ENCODE measurements around the gene RALGPS1.

RALGPS1 gene

DNA sequence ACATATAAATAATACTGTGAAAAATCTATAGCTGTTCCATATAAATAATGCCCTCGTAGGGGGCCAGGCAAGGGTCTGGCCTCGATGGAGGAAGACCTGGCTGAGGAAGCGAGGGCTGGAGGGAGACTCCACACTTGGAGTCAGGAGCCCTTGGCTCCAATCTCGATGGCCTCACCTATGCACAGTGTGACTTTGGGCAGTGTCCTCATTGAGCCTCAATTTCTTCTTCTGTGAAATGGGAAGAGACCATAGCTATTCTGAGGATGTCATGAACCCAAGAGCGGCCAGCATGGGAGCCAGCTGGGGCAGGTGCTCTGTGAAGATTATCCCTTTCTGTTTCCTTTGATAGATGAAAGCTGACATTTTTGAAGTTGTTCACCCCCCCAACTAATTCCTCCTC, 183.1 kb downstream of the RALGPS1 start:
- H3K4me3 Mint-ChIP-seq: no peak overlapping the region
- H3K4me1 Mint-ChIP-seq: no peaks in the 10 kb centered on the region
- no peak overlapping the region for H3K27ac Mint-ChIP-seq
- ATAC-seq: no peak
- no peak for DNase-seq
- H3K9me3 Mint-ChIP-seq: no peaks in the 10 kb centered on the region
- H3K36me3 Mint-ChIP-seq (ENCODE audit: low read depth): no peaks in the 10 kb centered on the region
- no peaks in the 10 kb centered on the region for H3K27me3 Mint-ChIP-seq

DNA sequence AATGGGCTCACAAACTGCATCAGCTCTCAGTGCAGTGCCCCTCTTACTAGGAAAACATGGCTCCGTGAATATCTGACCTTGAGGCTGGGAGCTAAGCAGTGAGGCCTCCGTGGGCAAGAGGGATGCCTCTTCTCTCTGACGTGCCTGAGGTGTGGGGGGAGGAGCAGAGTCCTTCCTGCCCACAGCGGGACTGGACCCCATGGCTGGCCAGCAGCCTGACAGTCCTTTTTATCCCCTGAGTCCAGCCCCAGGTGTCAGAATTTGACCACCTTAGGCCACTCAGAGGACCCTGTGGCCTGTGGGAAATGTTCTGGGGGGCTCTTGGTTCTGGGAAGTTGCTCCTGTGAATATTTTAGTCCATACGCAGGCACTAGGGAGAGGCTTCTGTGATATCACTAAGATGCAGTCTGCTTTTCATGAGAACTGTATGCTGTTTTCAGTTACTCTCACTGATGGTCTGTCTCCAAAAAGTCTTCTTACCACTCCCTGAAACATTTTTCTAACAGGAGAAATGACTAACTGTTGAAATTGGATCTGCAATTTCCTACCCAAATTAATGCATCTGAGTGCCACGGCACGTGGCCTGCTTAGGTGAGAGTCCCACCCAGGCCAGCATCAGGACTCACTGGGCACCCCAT, 184.5 kb downstream of the RALGPS1 start:
- no peak for DNase-seq
- no peaks in the 10 kb centered on the region for H3K9me3 Mint-ChIP-seq
- ATAC-seq: no peak
- no peaks in the 10 kb centered on the region for H3K27me3 Mint-ChIP-seq
- no peak overlapping the region for H3K27ac Mint-ChIP-seq
- no peaks in the 10 kb centered on the region for H3K4me1 Mint-ChIP-seq
- no peaks in the 10 kb centered on the region for H3K36me3 Mint-ChIP-seq (ENCODE audit: low read depth)
- no peak overlapping the region for H3K4me3 Mint-ChIP-seq

GRCh38 chr9:127099664-127100063, 185.1 kb downstream of the RALGPS1 start:
- Mint-ChIP-seq H3K9me3 (no peaks in the 10 kb centered on the region), H3K27me3 (no peaks in the 10 kb centered on the region), H3K4me1 (no peaks in the 10 kb centered on the region), H3K36me3 (ENCODE audit: low read depth) (no peaks in the 10 kb centered on the region), H3K4me3 (no peak overlapping the region), H3K27ac (no peak overlapping the region)
- no peak for DNase-seq
- ATAC-seq: no peak

DNA sequence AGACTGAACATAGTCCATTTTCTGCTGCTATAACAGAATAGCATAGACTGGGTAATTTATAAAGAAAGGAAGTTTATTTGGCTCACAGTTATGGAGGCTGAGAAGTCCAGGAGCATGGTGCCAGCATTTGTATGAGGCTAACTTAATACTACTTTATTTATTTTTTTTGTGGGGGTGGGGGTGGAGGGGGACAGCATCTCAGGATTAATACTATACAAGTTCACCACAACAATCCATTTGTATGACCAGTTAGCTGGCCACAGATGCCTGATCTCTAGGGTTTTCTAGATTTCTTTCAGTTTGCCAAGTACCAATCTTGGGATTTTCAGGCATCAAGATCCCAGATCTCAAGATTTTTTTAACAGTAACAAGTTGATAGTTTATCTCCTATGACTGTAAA, 187.6 kb downstream of the RALGPS1 start:
- H3K27ac Mint-ChIP-seq: no peak overlapping the region
- DNase-seq (no peak), ATAC-seq (no peak)
- no peaks in the 10 kb centered on the region for H3K27me3 Mint-ChIP-seq
- no peaks in the 10 kb centered on the region for H3K36me3 Mint-ChIP-seq (ENCODE audit: low read depth)
- no peaks in the 10 kb centered on the region for H3K9me3 Mint-ChIP-seq
- H3K4me3 Mint-ChIP-seq: no peak overlapping the region
- H3K4me1 Mint-ChIP-seq: no peaks in the 10 kb centered on the region

GRCh38 chr9:127102788-127103187, 188.2 kb downstream of the RALGPS1 start:
- Mint-ChIP-seq H3K4me1 (no peaks in the 10 kb centered on the region), H3K27me3 (no peaks in the 10 kb centered on the region), H3K9me3 (no peaks in the 10 kb centered on the region), H3K36me3 (ENCODE audit: low read depth) (no peaks in the 10 kb centered on the region), H3K27ac (no peak overlapping the region), H3K4me3 (no peak overlapping the region)
- ATAC-seq (no peak), DNase-seq (no peak)

DNA sequence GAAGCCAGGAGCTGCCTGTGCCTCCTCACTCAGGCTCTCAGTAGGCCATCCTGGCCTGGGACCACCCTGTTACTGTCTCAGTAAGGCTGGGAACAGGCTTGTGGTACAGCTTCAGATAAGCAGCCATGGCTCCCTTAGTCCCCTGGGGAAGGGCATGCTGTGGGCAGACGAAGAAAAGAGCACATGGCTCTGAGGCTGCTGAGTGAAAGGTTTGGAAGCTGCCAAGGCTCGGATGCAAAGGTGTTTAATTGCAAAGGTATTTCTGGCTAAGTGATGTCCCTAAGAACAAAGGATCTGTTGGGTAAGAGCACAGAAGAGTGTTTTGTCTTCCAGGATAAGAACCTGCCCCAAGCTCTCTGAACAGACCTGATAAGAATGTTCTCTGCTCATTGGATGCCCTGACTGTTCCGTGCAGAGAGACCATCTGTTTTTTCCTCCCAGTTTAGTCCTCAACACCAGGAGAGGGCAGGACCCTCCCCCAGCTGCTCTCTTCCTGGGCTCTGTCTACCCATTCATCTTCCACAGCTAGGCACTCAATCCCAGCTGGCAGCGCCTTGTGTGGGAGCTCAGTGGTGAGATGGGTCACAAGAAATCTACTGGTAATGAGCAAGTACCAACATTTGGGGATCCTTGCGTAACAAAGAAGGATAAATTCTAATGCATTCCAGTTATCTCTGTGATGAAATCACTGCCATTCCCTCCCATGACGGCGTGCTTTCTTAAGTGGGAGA, 190.2 kb downstream of the RALGPS1 start:
- H3K27me3 Mint-ChIP-seq: no peaks in the 10 kb centered on the region
- H3K4me3 Mint-ChIP-seq: no peak overlapping the region
- H3K9me3 Mint-ChIP-seq: no peaks in the 10 kb centered on the region

DNA sequence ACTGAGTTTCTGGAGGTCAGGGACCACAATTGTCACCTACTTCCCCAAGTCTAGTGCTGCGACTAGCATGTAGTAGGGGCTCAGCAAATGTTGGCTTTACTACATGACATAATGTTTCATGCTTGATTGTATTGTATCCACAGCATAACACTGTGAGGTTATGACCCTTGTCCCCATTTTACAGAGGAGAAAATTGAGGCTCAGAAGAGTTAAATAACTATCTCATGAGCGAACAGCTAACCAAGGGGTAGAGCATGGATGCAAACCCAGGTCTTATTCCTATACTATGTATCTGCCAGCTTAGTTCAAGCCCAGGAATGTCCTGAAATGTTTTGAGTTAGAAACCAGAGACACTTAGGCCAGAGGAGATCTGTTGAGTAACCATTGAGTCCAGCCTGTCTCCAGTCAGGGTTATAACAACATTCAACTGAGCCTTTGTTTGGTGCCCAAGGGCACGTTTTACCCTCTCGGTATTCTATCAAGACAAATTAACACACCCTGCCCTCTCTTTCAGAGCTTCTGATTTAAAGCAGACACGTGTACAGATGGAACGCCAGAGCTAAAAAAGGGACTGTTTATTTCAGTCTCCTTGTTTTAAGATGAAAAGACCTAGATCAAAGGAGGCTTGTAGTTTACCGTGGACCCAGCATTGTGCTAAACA, 191.4 kb downstream of the RALGPS1 start:
- Mint-ChIP-seq H3K27ac (no peak overlapping the region), H3K4me1 (no peaks in the 10 kb centered on the region), H3K27me3 (no peaks in the 10 kb centered on the region), H3K36me3 (ENCODE audit: low read depth) (no peaks in the 10 kb centered on the region), H3K4me3 (no peak overlapping the region), H3K9me3 (no peaks in the 10 kb centered on the region)
- ATAC-seq: no peak
- DNase-seq: no peak

More for the DNA sequence above, 190.2 kb downstream of the RALGPS1 start:
- ATAC-seq (no peak), DNase-seq (no peak)
- no peak overlapping the region for H3K27ac Mint-ChIP-seq
- no peaks in the 10 kb centered on the region for H3K36me3 Mint-ChIP-seq (ENCODE audit: low read depth)
- no peaks in the 10 kb centered on the region for H3K4me1 Mint-ChIP-seq

- Mint-ChIP-seq H3K4me1 (no peaks in the 10 kb centered on the region), H3K36me3 (ENCODE audit: low read depth) (no peaks in the 10 kb centered on the region), H3K4me3 (no peak overlapping the region), H3K27me3 (no peaks in the 10 kb centered on the region), H3K9me3 (no peaks in the 10 kb centered on the region), H3K27ac (no peak overlapping the region)
- ATAC-seq (no peak), DNase-seq (no peak)
These were observed 191.9 kb downstream of the RALGPS1 start for GRCh38 chr9:127106466-127106855.

GRCh38 chr9:127107171-127107928, 192.8 kb downstream of the RALGPS1 start:
- no peak for DNase-seq
- H3K4me1 Mint-ChIP-seq: no peaks in the 10 kb centered on the region
- H3K27me3 Mint-ChIP-seq: no peaks in the 10 kb centered on the region
- H3K36me3 Mint-ChIP-seq (ENCODE audit: low read depth): no peaks in the 10 kb centered on the region
- no peaks in the 10 kb centered on the region for H3K9me3 Mint-ChIP-seq
- H3K4me3 Mint-ChIP-seq: no peak overlapping the region
- no peak overlapping the region for H3K27ac Mint-ChIP-seq
- ATAC-seq: no peak

DNA sequence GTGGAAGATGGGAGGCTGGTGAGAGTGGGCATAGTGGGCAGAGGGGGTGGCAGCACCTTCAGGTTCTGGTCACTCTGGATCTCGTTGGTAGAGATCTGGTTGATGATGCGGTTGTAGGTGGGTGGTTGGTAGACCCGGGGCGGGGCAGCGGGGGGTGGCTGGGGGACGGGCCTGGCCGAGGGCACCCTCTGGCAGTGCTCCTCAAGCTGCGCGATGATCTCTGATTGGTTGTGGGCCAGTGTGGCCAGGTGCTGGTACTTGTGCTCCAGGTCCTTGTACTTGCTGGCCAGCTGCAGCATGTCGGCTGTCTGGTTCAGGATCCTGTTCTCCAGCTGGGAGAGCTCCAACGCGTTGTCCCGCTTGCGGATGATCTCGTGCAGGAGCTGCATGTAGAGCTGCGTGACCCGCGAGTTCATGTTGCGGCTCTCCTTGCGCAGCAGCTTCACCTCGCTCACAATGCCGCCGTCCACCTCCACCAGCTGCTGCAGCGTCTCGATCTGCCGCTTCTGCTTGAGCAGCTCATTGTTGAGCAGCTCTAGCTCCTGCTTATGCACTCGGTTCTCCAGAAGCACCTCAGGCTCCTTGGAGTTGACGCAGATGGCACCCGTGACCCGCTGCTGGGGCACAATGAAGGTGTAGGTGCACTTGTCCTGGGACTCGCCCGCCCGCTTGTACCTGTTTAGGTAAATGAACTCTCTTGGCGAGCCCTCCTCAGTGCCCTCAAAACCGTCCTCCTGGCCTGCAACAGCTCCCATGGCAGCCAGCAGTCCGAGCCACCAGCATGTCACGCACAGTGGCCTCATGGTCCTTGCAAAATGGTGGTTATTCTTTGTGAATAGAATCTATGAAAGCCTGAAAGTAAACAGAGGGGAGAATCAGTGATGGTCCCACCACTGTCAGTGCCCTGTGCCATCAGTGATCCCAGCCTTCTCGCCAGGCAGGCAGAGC, 193.6 kb downstream of the RALGPS1 start:
- ATAC-seq: no peak
- no peak overlapping the region for H3K27ac Mint-ChIP-seq
- H3K4me1 Mint-ChIP-seq: no peaks in the 10 kb centered on the region
- H3K27me3 Mint-ChIP-seq: no peaks in the 10 kb centered on the region
- no peak for DNase-seq
- no peaks in the 10 kb centered on the region for H3K9me3 Mint-ChIP-seq
- no peaks in the 10 kb centered on the region for H3K36me3 Mint-ChIP-seq (ENCODE audit: low read depth)
- H3K4me3 Mint-ChIP-seq: no peak overlapping the region

DNA sequence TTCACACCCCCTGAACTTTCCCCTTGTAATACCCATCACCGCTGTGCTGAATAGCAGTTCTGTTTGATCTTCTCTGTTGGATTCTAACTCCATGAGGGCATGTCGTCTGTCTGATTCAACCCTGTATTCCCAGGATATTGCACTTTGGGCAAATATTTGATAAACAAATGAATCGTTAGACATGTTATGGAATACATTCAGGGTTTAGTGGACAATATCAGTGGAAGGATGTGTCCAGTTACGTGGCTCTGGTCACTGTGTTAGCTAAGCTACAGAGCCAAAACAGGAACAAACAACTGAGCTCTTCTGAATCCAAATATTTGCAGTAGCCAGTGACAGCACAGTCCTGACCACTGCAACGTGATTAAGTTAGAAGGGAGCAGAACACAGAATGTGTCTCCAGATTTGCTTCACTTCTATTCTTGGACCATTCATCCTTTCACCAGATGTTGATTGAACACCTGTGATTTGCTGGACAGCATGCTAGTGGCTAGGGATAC, 194.7 kb downstream of the RALGPS1 start:
- no peak for ATAC-seq
- Mint-ChIP-seq H3K4me1 (no peaks in the 10 kb centered on the region), H3K27ac (no peak overlapping the region), H3K9me3 (no peaks in the 10 kb centered on the region), H3K4me3 (no peak overlapping the region), H3K36me3 (ENCODE audit: low read depth) (no peaks in the 10 kb centered on the region), H3K27me3 (no peaks in the 10 kb centered on the region)
- DNase-seq: no peak

DNA sequence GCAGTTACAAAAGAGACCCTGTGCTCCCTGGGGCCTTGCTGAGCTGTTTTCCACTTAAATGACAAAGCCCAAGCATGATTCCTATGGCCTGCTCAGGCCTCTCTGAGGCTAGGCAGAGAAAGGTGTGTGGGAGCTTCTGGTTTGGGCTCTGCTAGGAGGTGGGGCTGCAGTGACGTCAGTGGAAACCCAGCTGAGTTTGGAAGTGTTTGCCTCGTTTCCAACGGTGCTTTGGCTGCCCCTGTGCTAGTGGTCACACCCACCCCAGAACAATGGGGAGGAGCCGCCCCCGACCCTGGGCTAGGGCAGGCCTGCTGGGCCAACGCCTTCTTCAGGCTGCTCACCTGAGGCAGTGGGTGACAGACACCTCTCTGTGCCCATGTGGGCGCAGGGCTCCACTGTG, 197.5 kb downstream of the RALGPS1 start:
- Mint-ChIP-seq H3K27ac (no peak overlapping the region), H3K36me3 (ENCODE audit: low read depth) (no peaks in the 10 kb centered on the region), H3K4me1 (peaks cover 14% of the 10 kb centered on the region), H3K27me3 (no peaks in the 10 kb centered on the region), H3K4me3 (no peak overlapping the region), H3K9me3 (no peaks in the 10 kb centered on the region)
- no peak for ATAC-seq
- DNase-seq: no peak

GRCh38 chr9:127112735-127113161, 198.2 kb downstream of the RALGPS1 start:
- no peak overlapping the region for H3K4me3 Mint-ChIP-seq
- H3K9me3 Mint-ChIP-seq: no peaks in the 10 kb centered on the region
- DNase-seq (no peak), ATAC-seq (no peak)
- H3K27ac Mint-ChIP-seq: no peak overlapping the region
- H3K27me3 Mint-ChIP-seq: no peaks in the 10 kb centered on the region
- no peaks in the 10 kb centered on the region for H3K36me3 Mint-ChIP-seq (ENCODE audit: low read depth)
- peaks cover 15% of the 10 kb centered on the region for H3K4me1 Mint-ChIP-seq

Measured in activated naive CD8-positive, alpha-beta T cell treated with anti-CD3 and anti-CD28 coated beads, Interleukin-2, amount 50 U/mL, for 24 hours (primary cell).